ENCODE data around the gene PRM3.

The PRM3 gene

GRCh38 chr16:11307639-11308492 lies 34.4 kb upstream of the PRM3 start:
- Mint-ChIP-seq H3K36me3 (ENCODE audit: low read depth) (no peaks in the 10 kb centered on the region), H3K9me3 (no peaks in the 10 kb centered on the region), H3K27ac (peak overlapping the region; percentile 28 to 55 (median 49)), H3K27me3 (ENCODE audit: low read depth) (peaks cover 4% of the 10 kb centered on the region), H3K4me3 (no peak overlapping the region), H3K4me1 (peaks cover 16% of the 10 kb centered on the region)
- TF ChIP-seq CTCF (IDR thresholded peaks at IDR 0.05; ENCODE audit: unreplicated experiment in 3 of 3): no peak

GRCh38 chr16:11306997-11307638 lies 33.7 kb upstream of the PRM3 start:
- Mint-ChIP-seq H3K4me3 (no peak overlapping the region), H3K36me3 (ENCODE audit: low read depth) (no peaks in the 10 kb centered on the region), H3K9me3 (no peaks in the 10 kb centered on the region), H3K27ac (peak overlapping the region in 1 of 3 experiments; percentile 51), H3K4me1 (peaks cover 13% of the 10 kb centered on the region), H3K27me3 (ENCODE audit: low read depth) (peaks cover 4% of the 10 kb centered on the region)
- TF ChIP-seq CTCF (IDR thresholded peaks at IDR 0.05; ENCODE audit: unreplicated experiment in 3 of 3): no peak

GRCh38 chr16:11306381-11306780 lies 33.0 kb upstream of the PRM3 start:
- no peak overlapping the region for H3K27ac Mint-ChIP-seq
- H3K27me3 Mint-ChIP-seq (ENCODE audit: low read depth): peaks cover 4% of the 10 kb centered on the region
- no peak overlapping the region for H3K4me3 Mint-ChIP-seq
- H3K4me1 Mint-ChIP-seq: peaks cover 13% of the 10 kb centered on the region
- H3K9me3 Mint-ChIP-seq: no peaks in the 10 kb centered on the region
- H3K36me3 Mint-ChIP-seq (ENCODE audit: low read depth): no peaks in the 10 kb centered on the region
- TF ChIP-seq CTCF (IDR thresholded peaks at IDR 0.05; ENCODE audit: unreplicated experiment in 3 of 3): no peak

GRCh38 chr16:11303405-11304138 lies 30.1 kb upstream of the PRM3 start:
- peak overlapping the region; percentile 39 to 84 (median 66) for H3K27ac Mint-ChIP-seq
- peaks cover 4% of the 10 kb centered on the region for H3K27me3 Mint-ChIP-seq (ENCODE audit: low read depth)
- no peaks in the 10 kb centered on the region for H3K9me3 Mint-ChIP-seq
- no peaks in the 10 kb centered on the region for H3K36me3 Mint-ChIP-seq (ENCODE audit: low read depth)
- no peak for TF ChIP-seq CTCF (IDR thresholded peaks at IDR 0.05; ENCODE audit: unreplicated experiment in 3 of 3)
- H3K4me1 Mint-ChIP-seq: peaks cover 13% of the 10 kb centered on the region
- no peak overlapping the region for H3K4me3 Mint-ChIP-seq

GRCh38 chr16:11302977-11303376 lies 29.5 kb upstream of the PRM3 start:
- H3K4me3 Mint-ChIP-seq: no peak overlapping the region
- no peaks in the 10 kb centered on the region for H3K36me3 Mint-ChIP-seq (ENCODE audit: low read depth)
- no peak for TF ChIP-seq CTCF (IDR thresholded peaks at IDR 0.05; ENCODE audit: unreplicated experiment in 3 of 3)
- no peaks in the 10 kb centered on the region for H3K9me3 Mint-ChIP-seq
- peaks cover 2% of the 10 kb centered on the region for H3K27me3 Mint-ChIP-seq (ENCODE audit: low read depth)
- peak overlapping the region; percentile 39 to 84 (median 66) for H3K27ac Mint-ChIP-seq
- peaks cover 13% of the 10 kb centered on the region for H3K4me1 Mint-ChIP-seq
